Heart left ventricle (tissue), 16 donors: Measurements from ENCODE around the gene ACE. TPM values are rescaled to one million over a fixed set of nuclear protein-coding genes. Genes with fewer than 3 reads are reported as not detected.

Experiments used
- ATAC-seq, 4 donors: fragments of 200-7000 bp; cut with Tn5 transposase; one replicate each; pipeline ENCODE4 v1.9.1; 2020 to 2022; ENCODE audit warnings: moderate library complexity in 4 of 4, mild to moderate bottlenecking in 3 of 4, moderate number of reproducible peaks in 1 of 4
- DNase-seq, 5 donors: peaks; one replicate each; pipeline ENCODE4 v3.0.0-alpha.2; 2020
- H3K27ac ChIP-seq, 12 donors: fragments of 200-600 bp; sonication (generic) in 4 of 12; one replicate each; pipeline versions ENCODE4 v1.5.0 to v1.8.0; 2016 to 2022; ENCODE audit warnings: mild to moderate bottlenecking in 2 of 12
- H3K27me3 ChIP-seq, 9 donors: fragments of 200-600 bp; sonication (generic) in 2 of 9; one replicate each; pipeline versions ENCODE4 v1.5.1 to v1.8.0; 2016 to 2022; ENCODE audit warnings: mild to moderate bottlenecking in 3 of 9
- H3K36me3 ChIP-seq, 9 donors: fragments of 200-600 bp; sonication (generic) in 2 of 9; one replicate each; pipeline versions ENCODE4 v1.5.0 to v1.8.0; 2018 to 2022; ENCODE audit warnings: mild to moderate bottlenecking in 2 of 9
- H3K4me1 ChIP-seq, 12 donors: fragments of 200-600 bp; sonication (generic) in 4 of 12; one replicate each; pipeline versions ENCODE4 v1.5.0 to v1.8.0; 2016 to 2022; ENCODE audit warnings: mild to moderate bottlenecking in 3 of 12
- H3K4me3 ChIP-seq, 12 donors: fragments of 200-600 bp; sonication (generic) in 4 of 12; one replicate each; pipeline versions ENCODE4 v1.5.0 to v1.8.0; 2017 to 2022; ENCODE audit warnings: mild to moderate bottlenecking in 9 of 12, moderate library complexity in 4 of 12
- H3K9me3 ChIP-seq, 12 donors: fragments of 200-600 bp; sonication (generic) in 4 of 12; one replicate each; pipeline versions ENCODE4 v1.5.0 to v1.8.0; 2016 to 2022; ENCODE audit warnings: mild to moderate bottlenecking in 1 of 12
- CTCF ChIP-seq, 12 donors: fragments of 200-600 bp; sonication (generic) in 4 of 12; IDR thresholded peaks; one replicate each; pipeline versions ENCODE4 v1.5.0 to v1.8.0; 2018 to 2022; ENCODE audit warnings: antibody characterized with exemption in 12 of 12, mild to moderate bottlenecking in 5 of 12
- POLR2A ChIP-seq, 2 donors: fragments of 450-650 bp; IDR thresholded peaks; one replicate each; pipeline ENCODE4 v1.6.1; 2017; ENCODE audit warnings: antibody characterized with exemption in 2 of 2, mild to moderate bottlenecking in 2 of 2, moderate library complexity in 2 of 2
- WGBS, 4 donors: extraction: QIAGEN DNeasy Blood & Tissue Kit in 2 of 4; methylation state at CpG; one replicate each; pipeline versions ENCODE4 v1.1.5 to v1.1.7; 2013 to 2018; 5-methylcytosine and 5-hydroxymethylcytosine counted together
- intact Hi-C, 10 donors: fragments of 100-400 bp; cut with DNase I; formaldehyde crosslinking; loops; one replicate each; pipeline versions ENCODE4 v1.11.1 to v1.14.2; 2022
- polyA plus RNA-seq, 2 donors: library from polyadenylated mRNA; stranded (reverse); fragments of 200-250 nt; gene quantifications; one replicate each; pipeline ENCODE4 v1.2.3, GENCODE V29; 2013
- total RNA-seq, 9 donors: library from RNA; depleted of rRNA in 2 of 9; stranded (reverse); fragments of >200 nt in 2 of 9; fragmentation: NEBNext Ultra II Directional in 3 of 9; extraction: Animal tissue kit (Norgen Biotek cat#: 25700) in 3 of 9; gene quantifications; one replicate each; pipeline versions ENCODE4 v1.1.0 to v1.2.4, GENCODE V29; 2016 to 2023
- donor health status: ischemic (EF 13 %, LVEDD 7.1; RV severe dilation, severe dysfunction).
- donor health status: healthy with polysubstance abuse.
- donor health status: DM: no; HTN: yes; CAD: no.
- donor health status: DM: no; HTN: no; CAD: no.
- donor health status: ischemic (EF 25% LVEDD 6.9; RV normal size, moderate dysfunction).
- donor health status: ischemic (EF 25% LVEDD 5.7; RV mildly dilated, moderate dysfunction).
- donor health status: healthy.
- donor health status: DM: yes; HTN: yes; CAD: no.
- donor health status: ischemic (EF 35%, LVEDD 5.7; RV mildly dilated, moderate dysfunction).
- donor health status: nonischemic (EF 11% LVEDD 7.7; RV severe dilation, severe dysfunction).
- donor health status: DM: yes; HTN: yes; CAD: no.
- donor health status: PGD.
- donor health status: ischemic (EF 29% LVEDD 5.4; RV normal size, mild dysfunction).
- donor health status: nonischemic (EF 23%, LVEDD 6.1; RV moderate dilation, normal function).

ACE gene
- total and polyA plus RNA-seq, 11 donors, result 1.6 to 42.3 (median 7.6) TPM

- no peaks in the 10 kb centered on the region for H3K9me3 ChIP-seq
- peaks cover 0 to 11% (median 0%) of the 10 kb centered on the region in 12 donors for H3K4me1 ChIP-seq
- H3K27ac ChIP-seq, result no peak overlapping the region
- ATAC-seq, result no peak
- H3K4me3 ChIP-seq, result no peak overlapping the region
- no peaks in the 10 kb centered on the region for H3K36me3 ChIP-seq
- DNase-seq, result no peak
- peaks cover 0 to 5% (median 0%) of the 10 kb centered on the region in 9 donors for H3K27me3 ChIP-seq
- 90 to 95% (median 92%) methylated on average over 14 of the region's 14 CpGs for WGBS, 4 donors
- intact Hi-C loops, result no loop called here
- TF ChIP-seq POLR2A (IDR thresholded peaks at IDR 0.05) (no peak), CTCF (IDR thresholded peaks at IDR 0.05) (no peak)
Observed at GRCh38 chr17:63524051-63524450, 47.2 kb downstream of the ACE start.

GRCh38 chr17:63525190-63525946, 48.5 kb downstream of the ACE start:
- TF ChIP-seq CTCF (IDR thresholded peaks at IDR 0.05) (no peak), POLR2A (IDR thresholded peaks at IDR 0.05) (no peak)
- peaks cover 0 to 5% (median 0%) of the 10 kb centered on the region in 9 donors for H3K27me3 ChIP-seq
- DNase-seq, result no peak
- H3K36me3 ChIP-seq, result no peaks in the 10 kb centered on the region
- WGBS, 4 donors, result 55 to 67% (median 58%) methylated on average over 6 of the region's 6 CpGs
- peaks cover 0 to 11% (median 0%) of the 10 kb centered on the region in 12 donors for H3K4me1 ChIP-seq
- no peak overlapping the region for H3K27ac ChIP-seq
- no peak overlapping the region for H3K4me3 ChIP-seq
- intact Hi-C loops, result no loop called here
- H3K9me3 ChIP-seq, result no peaks in the 10 kb centered on the region
- no peak for ATAC-seq

- no peaks in the 10 kb centered on the region for H3K36me3 ChIP-seq
- TF ChIP-seq POLR2A (IDR thresholded peaks at IDR 0.05) (no peak), CTCF (IDR thresholded peaks at IDR 0.05) (no peak)
- H3K27ac ChIP-seq, result no peak overlapping the region
- no peak overlapping the region for H3K4me3 ChIP-seq
- peaks cover 0 to 11% (median 0%) of the 10 kb centered on the region in 12 donors for H3K4me1 ChIP-seq
- no peak for DNase-seq
- intact Hi-C loops, result no loop called here
- H3K9me3 ChIP-seq, result no peaks in the 10 kb centered on the region
- ATAC-seq, result no peak
- H3K27me3 ChIP-seq, result peaks cover 0 to 5% (median 0%) of the 10 kb centered on the region in 9 donors
- WGBS, 4 donors, result 72 to 91% (median 74%) methylated on average over 4 to 5 of the region's 5 CpGs
Observed at GRCh38 chr17:63526861-63527260, 50.0 kb downstream of the ACE start.

- Histone ChIP-seq H3K4me3 (no peak overlapping the region), H3K27ac (no peak overlapping the region), H3K9me3 (no peaks in the 10 kb centered on the region), H3K27me3 (peaks cover 0 to 5% (median 0%) of the 10 kb centered on the region in 9 donors), H3K36me3 (no peaks in the 10 kb centered on the region), H3K4me1 (peaks cover 0 to 4% (median 0%) of the 10 kb centered on the region in 12 donors)
- DNase-seq (no peak), ATAC-seq (no peak)
- WGBS, 4 donors, result 82 to 85% (median 84%) methylated on average over 8 to 9 of the region's 9 CpGs
- TF ChIP-seq POLR2A (IDR thresholded peaks at IDR 0.05) (no peak), CTCF (IDR thresholded peaks at IDR 0.05) (no peak)
- intact Hi-C loops, result no loop called here
Observed at GRCh38 chr17:63528183-63528582, 51.3 kb downstream of the ACE start.
